CD14-positive monocyte (primary cell): ENCODE data around the gene SLC6A16. TPM values are rescaled to one million over a fixed set of nuclear protein-coding genes. Genes with fewer than 3 reads are reported as not detected.

Experiments
- DNase-seq, 3 donors: peaks; one replicate each; pipeline ENCODE4 v3.0.0-alpha.2; 2011 to 2022
- H2AFZ ChIP-seq: 2 replicates; pipeline ENCODE4 v1.6.0; 2012; ENCODE audit warnings: mild to moderate bottlenecking, low read depth, low read length, inconsistent platforms; ENCODE audit not compliant: insufficient read depth, poor library complexity, severe bottlenecking
- H3K27ac ChIP-seq, 2 donors: 1 replicate in 1 of 2; 2 replicates in 1 of 2; pipeline ENCODE4 v1.5.1; 2012 to 2013; ENCODE audit warnings: low read length in 2 of 2, control low read depth in 1 of 2, inconsistent platforms in 1 of 2, low read depth in 1 of 2, mild to moderate bottlenecking in 1 of 2
- H3K27me3 ChIP-seq, 2 donors: one replicate each; pipeline versions ENCODE4 v1.6.0 to v1.6.1; 2011 to 2013; ENCODE audit warnings: low read length in 2 of 2; ENCODE audit not compliant: control insufficient read depth in 2 of 2, insufficient read depth in 2 of 2
- H3K36me3 ChIP-seq, 2 donors: replicated peaks in 1 of 2; 1 replicate in 1 of 2; 2 replicates in 1 of 2; pipeline versions ENCODE4 v1.5.1 to v1.6.1; 2012 to 2013; ENCODE audit warnings: low read length in 2 of 2, control low read depth in 1 of 2, inconsistent platforms in 1 of 2, mild to moderate bottlenecking in 1 of 2; ENCODE audit not compliant: insufficient read depth in 2 of 2, control insufficient read depth in 1 of 2
- H3K4me1 ChIP-seq, 2 donors: 1 replicate in 1 of 2; 2 replicates in 1 of 2; pipeline versions ENCODE4 v1.5.1 to v1.6.1; 2012 to 2013; ENCODE audit warnings: low read length in 2 of 2, control low read depth in 1 of 2, inconsistent platforms in 1 of 2, mild to moderate bottlenecking in 1 of 2, moderate library complexity in 1 of 2; ENCODE audit not compliant: insufficient read depth in 2 of 2, control insufficient read depth in 1 of 2
- H3K4me2 ChIP-seq: replicated peaks from 2 replicates; pipeline ENCODE3; 2012; ENCODE audit warnings: low read length, moderate library complexity, mild to moderate bottlenecking; ENCODE audit not compliant: poor library complexity, severe bottlenecking; ENCODE audit errors: extremely low read depth
- H3K4me3 ChIP-seq, 3 experiments: fragments of 200-600 bp in 1 of 3; sonication (generic) in 1 of 3; replicated peaks in 1 of 3; 1 replicate in 2 of 3; 2 replicates in 1 of 3; pipeline ENCODE4 v1.5.1; 2011 to 2013; ENCODE audit warnings: low read length in 3 of 3, mild to moderate bottlenecking in 3 of 3, control low read depth in 2 of 3, low read depth in 2 of 3, inconsistent platforms in 1 of 3, moderate library complexity in 1 of 3
- H3K79me2 ChIP-seq: 2 replicates; pipeline ENCODE4 v1.6.0; 2012; ENCODE audit warnings: mild to moderate bottlenecking, control low read depth, inconsistent platforms, low read length, moderate library complexity; ENCODE audit not compliant: insufficient read depth
- H3K9ac ChIP-seq: 2 replicates; pipeline ENCODE4 v1.6.0; 2017; ENCODE audit warnings: low read length, mild to moderate bottlenecking; ENCODE audit not compliant: insufficient read depth, poor library complexity, severe bottlenecking
- H3K9me3 ChIP-seq, 2 donors: replicated peaks in 1 of 2; 1 replicate in 1 of 2; 2 replicates in 1 of 2; pipeline versions ENCODE4 v1.5.1 to v1.6.1; 2012 to 2013; ENCODE audit warnings: low read length in 2 of 2, control low read depth in 1 of 2; ENCODE audit not compliant: control insufficient read depth in 1 of 2, insufficient read depth in 1 of 2
- H4K20me1 ChIP-seq: 2 replicates; pipeline ENCODE4 v1.6.0; 2012; ENCODE audit warnings: mild to moderate bottlenecking, low read length, control low read depth, moderate library complexity; ENCODE audit not compliant: insufficient read depth
- H3K27ac Mint-ChIP-seq, 7 donors: one replicate each; pipeline ENCODE4 v1.8.0; 2020; ENCODE audit warnings: mild to moderate bottlenecking in 7 of 7, mixed read lengths in 7 of 7, moderate library complexity in 6 of 7, inconsistent platforms in 2 of 7
- H3K27me3 Mint-ChIP-seq, 3 donors: one replicate each; pipeline ENCODE4 v1.8.0; 2021 to 2022; ENCODE audit warnings: low read depth in 3 of 3, mild to moderate bottlenecking in 3 of 3, mixed read lengths in 3 of 3, moderate library complexity in 3 of 3, inconsistent platforms in 1 of 3
- H3K36me3 Mint-ChIP-seq, 2 donors: one replicate each; pipeline ENCODE4 v1.8.0; 2020; ENCODE audit warnings: mixed read lengths in 2 of 2, inconsistent platforms in 1 of 2, mild to moderate bottlenecking in 1 of 2
- H3K4me1 Mint-ChIP-seq: one replicate; pipeline ENCODE4 v1.8.0; 2020; ENCODE audit warnings: mild to moderate bottlenecking, mixed read lengths
- H3K4me3 Mint-ChIP-seq, 2 donors: one replicate each; pipeline ENCODE4 v1.8.0; 2020; ENCODE audit warnings: mild to moderate bottlenecking in 2 of 2, mixed read lengths in 2 of 2, moderate library complexity in 1 of 2
- H3K9me3 Mint-ChIP-seq, 7 donors: one replicate each; pipeline ENCODE4 v1.8.0; 2020 to 2022; ENCODE audit warnings: mixed read lengths in 7 of 7, mild to moderate bottlenecking in 6 of 7, moderate library complexity in 6 of 7, inconsistent platforms in 2 of 7
- intact Hi-C, 2 donors: fragments of 100-400 bp; cut with micrococcal nuclease; formaldehyde crosslinking; loops; one replicate each; pipeline versions ENCODE4 v1.15.0 to v1.15.1; 2023
- polyA plus RNA-seq, 3 donors: library from polyadenylated mRNA; depleted of rRNA in 1 of 3; unstranded in 2 of 3; stranded (reverse) in 1 of 3; fragments of 300-500 nt in 2 of 3; fragments of >200 nt in 1 of 3; fragmentation: Illumina TruSeq in 2 of 3; gene quantifications; 1 replicate in 2 of 3; 2 replicates in 1 of 3; pipeline ENCODE4 v1.2.3, GENCODE V29; 2012 to 2021
- TF ChIP-seq, protein P1 (sequence below): fragments of 200-600 bp; IDR thresholded peaks from one replicate; pipeline ENCODE4 v1.8.0; 2022; ENCODE audit warnings: antibody characterized with exemption, mild to moderate bottlenecking

SLC6A16 gene
- polyA plus RNA-seq, 3 donors = 0.21 to 1.5 (median 0.55) TPM

GRCh38 chr19:49318296-49318695 lies 6.7 kb downstream of the SLC6A16 start:
- Histone ChIP-seq H3K9ac (no peak overlapping the region), H3K27ac (no peak overlapping the region), H3K9me3 (peaks cover 22 to 24% of the 10 kb centered on the region in 2 donors), H3K4me1 (no peaks in the 10 kb centered on the region), H3K4me3 (no peak overlapping the region), H3K27me3 (no peaks in the 10 kb centered on the region), H3K36me3 (no peaks in the 10 kb centered on the region), H2AFZ (no peak overlapping the region), H4K20me1 (no peaks in the 10 kb centered on the region), H3K79me2 (no peaks in the 10 kb centered on the region), H3K4me2 (no peak overlapping the region)
- peaks cover 0 to 3% (median 0%) of the 10 kb centered on the region in 3 donors for H3K27me3 Mint-ChIP-seq
- peaks cover 2% of the 10 kb centered on the region for H3K4me1 Mint-ChIP-seq
- no peak for DNase-seq
- intact Hi-C loops = no loop called here
- peaks cover 15 to 37% (median 24%) of the 10 kb centered on the region in 7 donors for H3K9me3 Mint-ChIP-seq
- TF ChIP-seq, protein P1, sequence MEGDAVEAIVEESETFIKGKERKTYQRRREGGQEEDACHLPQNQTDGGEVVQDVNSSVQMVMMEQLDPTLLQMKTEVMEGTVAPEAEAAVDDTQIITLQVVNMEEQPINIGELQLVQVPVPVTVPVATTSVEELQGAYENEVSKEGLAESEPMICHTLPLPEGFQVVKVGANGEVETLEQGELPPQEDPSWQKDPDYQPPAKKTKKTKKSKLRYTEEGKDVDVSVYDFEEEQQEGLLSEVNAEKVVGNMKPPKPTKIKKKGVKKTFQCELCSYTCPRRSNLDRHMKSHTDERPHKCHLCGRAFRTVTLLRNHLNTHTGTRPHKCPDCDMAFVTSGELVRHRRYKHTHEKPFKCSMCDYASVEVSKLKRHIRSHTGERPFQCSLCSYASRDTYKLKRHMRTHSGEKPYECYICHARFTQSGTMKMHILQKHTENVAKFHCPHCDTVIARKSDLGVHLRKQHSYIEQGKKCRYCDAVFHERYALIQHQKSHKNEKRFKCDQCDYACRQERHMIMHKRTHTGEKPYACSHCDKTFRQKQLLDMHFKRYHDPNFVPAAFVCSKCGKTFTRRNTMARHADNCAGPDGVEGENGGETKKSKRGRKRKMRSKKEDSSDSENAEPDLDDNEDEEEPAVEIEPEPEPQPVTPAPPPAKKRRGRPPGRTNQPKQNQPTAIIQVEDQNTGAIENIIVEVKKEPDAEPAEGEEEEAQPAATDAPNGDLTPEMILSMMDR = no peak
- H3K4me3 Mint-ChIP-seq = no peak overlapping the region
- no peak overlapping the region for H3K27ac Mint-ChIP-seq
- peaks cover 3 to 9% of the 10 kb centered on the region in 2 donors for H3K36me3 Mint-ChIP-seq

DNA sequence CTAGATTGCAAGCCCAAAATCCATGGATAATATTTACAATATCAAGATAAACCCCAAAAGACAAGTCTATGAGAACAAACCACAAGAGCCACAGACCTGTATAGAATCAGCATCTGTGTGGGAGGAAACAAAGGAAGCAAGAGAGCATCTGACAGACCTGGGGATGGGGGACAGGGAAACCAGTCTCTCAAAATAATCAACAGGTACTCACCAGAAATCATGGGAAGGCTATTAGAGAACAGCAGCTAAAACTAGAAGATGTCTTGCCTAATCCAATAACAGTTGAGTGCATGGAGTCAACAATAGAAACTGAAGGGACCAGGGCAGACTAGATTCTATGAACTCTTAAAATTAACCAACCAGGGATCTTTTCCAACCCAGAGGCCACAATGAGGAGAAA lies 8.7 kb downstream of the SLC6A16 start:
- TF ChIP-seq, protein P1 = no peak
- no peak overlapping the region for H3K4me3 Mint-ChIP-seq

More for the DNA sequence above, 8.7 kb downstream of the SLC6A16 start:
- peaks cover 0 to 1% (median 0%) of the 10 kb centered on the region in 3 donors for H3K27me3 Mint-ChIP-seq
- no peak overlapping the region for H3K27ac Mint-ChIP-seq
- H3K9me3 Mint-ChIP-seq = peaks cover 14 to 31% (median 20%) of the 10 kb centered on the region in 7 donors
- Histone ChIP-seq H3K79me2 (no peaks in the 10 kb centered on the region), H3K27me3 (no peaks in the 10 kb centered on the region), H3K9me3 (peaks cover 14 to 23% of the 10 kb centered on the region in 2 donors), H3K27ac (no peak overlapping the region), H4K20me1 (no peaks in the 10 kb centered on the region), H3K4me3 (no peak overlapping the region), H3K4me1 (no peaks in the 10 kb centered on the region), H3K9ac (no peak overlapping the region), H2AFZ (no peak overlapping the region), H3K4me2 (no peak overlapping the region), H3K36me3 (no peaks in the 10 kb centered on the region)
- peaks cover 4% of the 10 kb centered on the region for H3K4me1 Mint-ChIP-seq
- no peak for DNase-seq
- peaks cover 3 to 9% of the 10 kb centered on the region in 2 donors for H3K36me3 Mint-ChIP-seq
- intact Hi-C loops = no loop called here
